Neural progenitor cell (in vitro differentiated cells): ENCODE measurements around the gene SPON1.

ENCODE experiments used
- EZH2 ChIP-seq: fragments of 200-600 bp; sonication (generic); IDR thresholded peaks from 2 replicates; pipeline ENCODE4 v1.6.1; 2017; ENCODE audit warnings: antibody characterized with exemption, mild to moderate bottlenecking, moderate library complexity
- TF ChIP-seq, protein P1 (sequence below): fragments of 200-600 bp; sonication (generic); IDR thresholded peaks from 2 replicates; pipeline ENCODE4 v1.5.1; 2017; ENCODE audit warnings: antibody characterized with exemption, mild to moderate bottlenecking

- TF ChIP-seq, protein P1, sequence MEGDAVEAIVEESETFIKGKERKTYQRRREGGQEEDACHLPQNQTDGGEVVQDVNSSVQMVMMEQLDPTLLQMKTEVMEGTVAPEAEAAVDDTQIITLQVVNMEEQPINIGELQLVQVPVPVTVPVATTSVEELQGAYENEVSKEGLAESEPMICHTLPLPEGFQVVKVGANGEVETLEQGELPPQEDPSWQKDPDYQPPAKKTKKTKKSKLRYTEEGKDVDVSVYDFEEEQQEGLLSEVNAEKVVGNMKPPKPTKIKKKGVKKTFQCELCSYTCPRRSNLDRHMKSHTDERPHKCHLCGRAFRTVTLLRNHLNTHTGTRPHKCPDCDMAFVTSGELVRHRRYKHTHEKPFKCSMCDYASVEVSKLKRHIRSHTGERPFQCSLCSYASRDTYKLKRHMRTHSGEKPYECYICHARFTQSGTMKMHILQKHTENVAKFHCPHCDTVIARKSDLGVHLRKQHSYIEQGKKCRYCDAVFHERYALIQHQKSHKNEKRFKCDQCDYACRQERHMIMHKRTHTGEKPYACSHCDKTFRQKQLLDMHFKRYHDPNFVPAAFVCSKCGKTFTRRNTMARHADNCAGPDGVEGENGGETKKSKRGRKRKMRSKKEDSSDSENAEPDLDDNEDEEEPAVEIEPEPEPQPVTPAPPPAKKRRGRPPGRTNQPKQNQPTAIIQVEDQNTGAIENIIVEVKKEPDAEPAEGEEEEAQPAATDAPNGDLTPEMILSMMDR: no peak
- no peak for TF ChIP-seq EZH2
These were observed 280.2 kb downstream of the SPON1 start for GRCh38 chr11:14242733-14243132.
